ENCODE measurements around the gene OSCP1. TPM values are rescaled to one million over a fixed set of nuclear protein-coding genes. Genes with fewer than 3 reads are reported as not detected.

The OSCP1 gene
- total and polyA plus RNA-seq, 2 donors (not counting 1 experiment from before 2014, with no cell fraction given), result 0.16 to 0.94 TPM

DNA sequence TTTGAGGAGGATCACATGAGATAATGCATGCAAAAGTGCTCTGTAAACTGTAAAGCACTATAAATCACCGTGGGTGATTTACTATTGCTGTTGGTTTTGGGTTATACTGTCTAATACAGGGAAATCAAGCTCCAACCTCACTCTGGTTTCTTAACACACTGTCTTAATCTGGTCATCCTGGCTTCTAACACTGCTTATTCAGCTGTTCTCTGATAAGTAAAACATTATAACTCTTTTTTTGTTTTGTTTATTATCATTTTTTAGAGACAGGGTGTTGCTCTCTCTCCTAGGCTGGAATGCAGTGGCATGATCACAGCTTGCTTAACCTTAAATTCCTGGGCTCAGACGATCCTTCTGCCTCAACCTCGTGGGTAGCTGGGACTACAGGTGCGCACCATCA, 30.7 kb downstream of the OSCP1 start:
- DNase-seq (no peak), ATAC-seq (ENCODE audit: low read depth) (no peak)
- intact Hi-C loops (cut with micrococcal nuclease), result no loop called here
- H3K4me3 Mint-ChIP-seq, result no peak overlapping the region
- H3K4me1 ChIP-seq (ENCODE audit: control insufficient read depth in 2 of 2, insufficient read depth in 2 of 2, low read length in 2 of 2), result peaks cover 4 to 5% of the 10 kb centered on the region in 2 donors
- H3K9me3 Mint-ChIP-seq (ENCODE audit: insufficient read depth), result no peaks in the 10 kb centered on the region
- H3K9me3 ChIP-seq (ENCODE audit: control extremely low read depth in 1 of 3, control insufficient read depth in 2 of 3, insufficient read depth in 1 of 3, low read length in 2 of 3), result no peaks in the 10 kb centered on the region
- no peak overlapping the region for H3K4me2 ChIP-seq (replicated peaks; ENCODE audit: low read depth, low read length, poor library complexity, severe bottlenecking)
- no peaks in the 10 kb centered on the region for H3K27me3 Mint-ChIP-seq
- no peak overlapping the region for H3K27ac ChIP-seq (ENCODE audit: low read length in 2 of 2)
- CTCF ChIA-PET, result interaction anchor here (0.7 to 5.2 kb wide), 28 partner anchors 11 to 324 kb away, joined by 3 to 98 read pairs (median 4); partner anchors contain the start of gene TRAPPC3
- H3K4me3 ChIP-seq (ENCODE audit: control extremely low read depth in 1 of 5, extremely low read depth in 1 of 5, insufficient read depth in 1 of 5, low read depth in 2 of 5, low read length in 4 of 5), result no peak overlapping the region
- H3K27ac Mint-ChIP-seq, result no peak overlapping the region
- TF ChIP-seq, protein P1, sequence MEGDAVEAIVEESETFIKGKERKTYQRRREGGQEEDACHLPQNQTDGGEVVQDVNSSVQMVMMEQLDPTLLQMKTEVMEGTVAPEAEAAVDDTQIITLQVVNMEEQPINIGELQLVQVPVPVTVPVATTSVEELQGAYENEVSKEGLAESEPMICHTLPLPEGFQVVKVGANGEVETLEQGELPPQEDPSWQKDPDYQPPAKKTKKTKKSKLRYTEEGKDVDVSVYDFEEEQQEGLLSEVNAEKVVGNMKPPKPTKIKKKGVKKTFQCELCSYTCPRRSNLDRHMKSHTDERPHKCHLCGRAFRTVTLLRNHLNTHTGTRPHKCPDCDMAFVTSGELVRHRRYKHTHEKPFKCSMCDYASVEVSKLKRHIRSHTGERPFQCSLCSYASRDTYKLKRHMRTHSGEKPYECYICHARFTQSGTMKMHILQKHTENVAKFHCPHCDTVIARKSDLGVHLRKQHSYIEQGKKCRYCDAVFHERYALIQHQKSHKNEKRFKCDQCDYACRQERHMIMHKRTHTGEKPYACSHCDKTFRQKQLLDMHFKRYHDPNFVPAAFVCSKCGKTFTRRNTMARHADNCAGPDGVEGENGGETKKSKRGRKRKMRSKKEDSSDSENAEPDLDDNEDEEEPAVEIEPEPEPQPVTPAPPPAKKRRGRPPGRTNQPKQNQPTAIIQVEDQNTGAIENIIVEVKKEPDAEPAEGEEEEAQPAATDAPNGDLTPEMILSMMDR (IDR thresholded peaks at IDR 0.05), result no peak
- no peak for TF ChIP-seq EZH2 (IDR thresholded peaks at IDR 0.05; ENCODE audit: borderline replicate concordance, insufficient read depth, low read depth, low read length, poor library complexity, severe bottlenecking)
- H3K9ac ChIP-seq (ENCODE audit: low read length), result no peak overlapping the region
- 96% methylated on average over 3 of the region's 4 CpGs for WGBS (ENCODE audit: insufficient coverage)
- H4K20me1 ChIP-seq (ENCODE audit: control insufficient read depth, insufficient read depth, low read length, poor library complexity, severe bottlenecking), result no peaks in the 10 kb centered on the region
- H2AFZ ChIP-seq (ENCODE audit: insufficient read depth, low read depth, low read length, poor library complexity, severe bottlenecking), result no peak overlapping the region
- H3K79me2 ChIP-seq (ENCODE audit: control insufficient read depth, insufficient read depth, low read length), result no peaks in the 10 kb centered on the region
- POLR2A ChIA-PET, result interaction anchor here (0.7 to 1.3 kb wide), 4 partner anchors 33 to 114 kb away, joined by 3 to 7 read pairs (median 6); no protein-coding TSS in a partner anchor
- H3K4me1 Mint-ChIP-seq, result peaks cover 8% of the 10 kb centered on the region
- H3K27me3 ChIP-seq (replicated peaks in 1 of 4; ENCODE audit: control extremely low read depth in 1 of 4, control insufficient read depth in 3 of 4, insufficient read depth in 4 of 4, low read length in 3 of 4), result no peaks in the 10 kb centered on the region
- H3K36me3 ChIP-seq (replicated peaks in 1 of 2; ENCODE audit: control extremely low read depth in 1 of 2, control insufficient read depth in 1 of 2, extremely low read depth in 1 of 2, insufficient read depth in 2 of 2, low read length in 1 of 2), result no peaks in the 10 kb centered on the region

GRCh38 chr1:36419140-36419539, 31.1 kb downstream of the OSCP1 start:
- Histone ChIP-seq H3K4me2 (replicated peaks; ENCODE audit: low read depth, low read length, poor library complexity, severe bottlenecking) (no peak overlapping the region), H3K4me3 (ENCODE audit: control extremely low read depth in 1 of 5, extremely low read depth in 1 of 5, insufficient read depth in 1 of 5, low read depth in 2 of 5, low read length in 4 of 5) (no peak overlapping the region), H3K9me3 (ENCODE audit: control extremely low read depth in 1 of 3, control insufficient read depth in 2 of 3, insufficient read depth in 1 of 3, low read length in 2 of 3) (no peaks in the 10 kb centered on the region), H3K27ac (ENCODE audit: low read length in 2 of 2) (no peak overlapping the region), H2AFZ (ENCODE audit: insufficient read depth, low read depth, low read length, poor library complexity, severe bottlenecking) (no peak overlapping the region), H3K79me2 (ENCODE audit: control insufficient read depth, insufficient read depth, low read length) (no peaks in the 10 kb centered on the region), H3K9ac (ENCODE audit: low read length) (no peak overlapping the region), H4K20me1 (ENCODE audit: control insufficient read depth, insufficient read depth, low read length, poor library complexity, severe bottlenecking) (no peaks in the 10 kb centered on the region), H3K36me3 (replicated peaks in 1 of 2; ENCODE audit: control extremely low read depth in 1 of 2, control insufficient read depth in 1 of 2, extremely low read depth in 1 of 2, insufficient read depth in 2 of 2, low read length in 1 of 2) (no peaks in the 10 kb centered on the region), H3K27me3 (replicated peaks in 1 of 4; ENCODE audit: control extremely low read depth in 1 of 4, control insufficient read depth in 3 of 4, insufficient read depth in 4 of 4, low read length in 3 of 4) (no peaks in the 10 kb centered on the region), H3K4me1 (ENCODE audit: control insufficient read depth in 2 of 2, insufficient read depth in 2 of 2, low read length in 2 of 2) (peaks cover 4 to 8% of the 10 kb centered on the region in 2 donors)
- TF ChIP-seq EZH2 (IDR thresholded peaks at IDR 0.05; ENCODE audit: borderline replicate concordance, insufficient read depth, low read depth, low read length, poor library complexity, severe bottlenecking), result no peak
- TF ChIP-seq, protein P1 (IDR thresholded peaks at IDR 0.05), result no peak
- Mint-ChIP-seq H3K4me1 (peaks cover 10% of the 10 kb centered on the region), H3K27me3 (no peaks in the 10 kb centered on the region), H3K4me3 (no peak overlapping the region), H3K9me3 (ENCODE audit: insufficient read depth) (no peaks in the 10 kb centered on the region), H3K27ac (no peak overlapping the region)
- WGBS (ENCODE audit: insufficient coverage), result 97% methylated on average over 3 of the region's 3 CpGs
- POLR2A ChIA-PET, result interaction anchor here (0.6 to 1.3 kb wide), 3 partner anchors 21 to 76 kb away, joined by 3 to 5 read pairs (median 3); no protein-coding TSS in a partner anchor
- no peak for DNase-seq
- intact Hi-C loops (cut with micrococcal nuclease), result no loop called here
- CTCF ChIA-PET, result interaction anchor here (0.6 to 5.2 kb wide), 23 partner anchors 10 to 324 kb away, joined by 3 to 98 read pairs (median 5); partner anchors contain the start of gene TRAPPC3
- ATAC-seq (ENCODE audit: low read depth), result no peak
